GM23248 (cell line): ENCODE measurements around the gene CCDC112. TPM values are rescaled to one million over a fixed set of nuclear protein-coding genes. Genes with fewer than 3 reads are reported as not detected.

Experiments used
- DNase-seq: peaks from one replicate; pipeline ENCODE4 v3.0.0-alpha.2; 2015
- H2AFZ ChIP-seq: fragments of 200-600 bp; sonication (generic); 2 replicates; pipeline ENCODE4 v1.6.1; 2016; ENCODE audit warnings: antibody characterized with exemption
- H3F3A ChIP-seq: fragments of 200-600 bp; sonication (generic); 2 replicates; pipeline ENCODE4 v1.6.1; 2016; ENCODE audit warnings: mild to moderate bottlenecking, antibody characterized with exemption, mixed run types; ENCODE audit not compliant: insufficient read depth
- H3K27ac ChIP-seq: fragments of 200-600 bp; sonication (generic); 2 replicates; pipeline ENCODE4 v1.5.1; 2016; ENCODE audit warnings: mild to moderate bottlenecking
- H3K27me3 ChIP-seq: fragments of 200-600 bp; sonication (generic); replicated peaks from 2 replicates; pipeline ENCODE4 v1.6.1; 2016; ENCODE audit warnings: mild to moderate bottlenecking; ENCODE audit not compliant: insufficient read depth
- H3K36me3 ChIP-seq: fragments of 200-600 bp; sonication (generic); 2 replicates; pipeline ENCODE4 v1.6.1; 2016; ENCODE audit warnings: low read depth, mild to moderate bottlenecking
- H3K4me1 ChIP-seq: fragments of 200-600 bp; sonication (generic); 2 replicates; pipeline ENCODE4 v1.6.1; 2016; ENCODE audit warnings: mild to moderate bottlenecking; ENCODE audit not compliant: insufficient read depth
- H3K4me2 ChIP-seq: fragments of 200-600 bp; sonication (generic); one replicate; pipeline ENCODE4 v1.6.1; 2016; ENCODE audit warnings: mild to moderate bottlenecking; ENCODE audit not compliant: unreplicated experiment
- H3K4me3 ChIP-seq: fragments of 200-600 bp; sonication (generic); 2 replicates; pipeline ENCODE4 v1.5.1; 2016; ENCODE audit warnings: mild to moderate bottlenecking
- H3K79me2 ChIP-seq: fragments of 200-600 bp; sonication (generic); 2 replicates; pipeline ENCODE4 v1.6.1; 2016; ENCODE audit warnings: mild to moderate bottlenecking; ENCODE audit not compliant: insufficient read depth
- H3K9ac ChIP-seq: fragments of 200-600 bp; sonication (generic); 2 replicates; pipeline ENCODE4 v1.6.1; 2016; ENCODE audit warnings: mild to moderate bottlenecking
- H3K9me2 ChIP-seq: fragments of 200-600 bp; sonication (generic); 2 replicates; pipeline ENCODE4 v1.6.1; 2016; ENCODE audit warnings: mixed run types, mild to moderate bottlenecking, moderate library complexity; ENCODE audit not compliant: insufficient read depth
- H3K9me3 ChIP-seq: fragments of 200-600 bp; sonication (generic); one replicate; pipeline ENCODE4 v1.6.1; 2017; ENCODE audit warnings: low read depth
- H4K20me1 ChIP-seq: fragments of 200-600 bp; sonication (generic); 2 replicates; pipeline ENCODE4 v1.6.0; 2016; ENCODE audit not compliant: insufficient read depth
- EZH2 ChIP-seq: fragments of 200-600 bp; sonication (generic); IDR thresholded peaks from 2 replicates; pipeline ENCODE4 v1.6.1; 2018; ENCODE audit warnings: antibody characterized with exemption, mild to moderate bottlenecking; ENCODE audit not compliant: insufficient read depth, poor library complexity, severe bottlenecking
- EZH2phosphoT487 ChIP-seq: fragments of 200-600 bp; sonication (generic); IDR thresholded peaks from 2 replicates; pipeline ENCODE4 v1.6.1; 2018; ENCODE audit warnings: antibody characterized with exemption, moderate library complexity, mild to moderate bottlenecking, low read depth; ENCODE audit not compliant: insufficient read depth
- WGBS, 2 experiments: methylation state at CpG; one replicate each; pipeline ENCODE4 v1.1.6; 2015 to 2017; ENCODE audit warnings: low lambda C conversion rate in 2 of 2, low coverage in 1 of 2; ENCODE audit errors: missing lambda C conversion rate in 2 of 2; 5-methylcytosine and 5-hydroxymethylcytosine counted together
- in situ Hi-C: fragments of 300-500 bp; cut with MboI; formaldehyde crosslinking; loops from 2 replicates; pipeline ENCODE4 v1.15.0; 2020
- polyA plus RNA-seq: library from polyadenylated mRNA; unstranded; fragments of >200 nt; fragmentation: Nextera tagmentation; extraction: Ambion mirVana; gene quantifications from 2 replicates; pipeline ENCODE4 v1.2.1, GENCODE V29; 2016
- small RNA-seq: library from RNA; depleted of rRNA; stranded (forward); fragments of <200 nt; gene quantifications from one replicate; pipeline ENCODE3, GENCODE V24; 2014; ENCODE audit warnings: low read depth, low replicate concordance
- total RNA-seq: library from RNA; depleted of rRNA; stranded (reverse); fragments of >200 nt; shearing (Covaris generic); gene quantifications from 2 replicates; pipeline ENCODE4 v1.2.3, GENCODE V29; 2014; rRNA removed

The CCDC112 gene
- total and polyA plus RNA-seq, 2 experiments from 2014 or later, result 4.2 to 5.5 TPM

- Histone ChIP-seq H3K4me2 (no peak overlapping the region), H4K20me1 (no peaks in the 10 kb centered on the region; the same call in 1 of the 2 replicates), H3K9ac (no peak overlapping the region), H3K27ac (no peak overlapping the region), H3K79me2 (peaks cover 22% of the 10 kb centered on the region; the same call in 1 of the 2 replicates), H3K36me3 (peaks cover 49% of the 10 kb centered on the region), H3K27me3 (no peaks in the 10 kb centered on the region), H3K4me1 (no peaks in the 10 kb centered on the region), H3K9me2 (no peaks in the 10 kb centered on the region), H3K9me3 (no peaks in the 10 kb centered on the region), H2AFZ (no peak overlapping the region), H3F3A (no peaks in the 10 kb centered on the region), H3K4me3 (no peak overlapping the region)
- in situ Hi-C loops, result no loop called here
- TF ChIP-seq EZH2 (no peak), EZH2phosphoT487 (no peak)
- DNase-seq, result no peak
- 95 to 100% methylated on average over 1 of the region's 1 CpG for WGBS, 2 experiments
Observed at GRCh38 chr5:115229606-115230005, 66.8 kb downstream of the CCDC112 start.

- 93 to 100% methylated on average over 1 of the region's 1 CpG for WGBS, 2 experiments
- no peak for TF ChIP-seq EZH2
- no peak for TF ChIP-seq EZH2phosphoT487
- H3F3A ChIP-seq, result no peaks in the 10 kb centered on the region
- no peak overlapping the region for H2AFZ ChIP-seq
- DNase-seq, result no peak
- H3K79me2 ChIP-seq, result peaks cover 26% of the 10 kb centered on the region; the same call in 1 of the 2 replicates
- H3K27ac ChIP-seq, result no peak overlapping the region
- H3K9me3 ChIP-seq, result no peaks in the 10 kb centered on the region
- H3K27me3 ChIP-seq, result no peaks in the 10 kb centered on the region
- H3K4me3 ChIP-seq, result no peak overlapping the region
- in situ Hi-C loops, result no loop called here
- no peak overlapping the region for H3K4me2 ChIP-seq
- no peak overlapping the region for H3K9ac ChIP-seq
- peaks cover 46% of the 10 kb centered on the region for H3K36me3 ChIP-seq
- H4K20me1 ChIP-seq, result no peaks in the 10 kb centered on the region; the same call in 1 of the 2 replicates
- H3K4me1 ChIP-seq, result no peaks in the 10 kb centered on the region
- no peaks in the 10 kb centered on the region for H3K9me2 ChIP-seq
Observed at GRCh38 chr5:115227281-115227680, 69.2 kb downstream of the CCDC112 start.

Small RNA genes lying within 50 kb of the gene (small RNA-seq; reads per million reads assigned to genes)
- gene HMGN1P15, result not detected

Other genes starting within 250 kb of the CCDC112 start
- gene TRIM36, start 126.7 kb downstream of the CCDC112 start, total RNA-seq, result 0.13 TPM in 1 of 2 replicates, not detected in the other
- not detected in 2 replicates for gene TRIM36, start 126.7 kb downstream of the CCDC112 start, polyA plus RNA-seq
- gene PGGT1B, start 33.8 kb downstream of the CCDC112 start, total RNA-seq, result 10.2 and 20.1 TPM in 2 replicates
- gene PGGT1B, start 33.8 kb downstream of the CCDC112 start, polyA plus RNA-seq, result 13.7 and 17.8 TPM in 2 replicates
- gene FEM1C, start 248.1 kb upstream of the CCDC112 start, total RNA-seq, result 16.5 and 18.3 TPM in 2 replicates
- 11.2 and 12.0 TPM in 2 replicates for gene FEM1C, start 248.1 kb upstream of the CCDC112 start, polyA plus RNA-seq